Smooth muscle cell (in vitro differentiated cells): ENCODE measurements around the gene LATS2. TPM values are rescaled to one million over a fixed set of nuclear protein-coding genes. Genes with fewer than 3 reads are reported as not detected.

Source experiments
- DNase-seq: peaks from one replicate; lab custom pipeline; 2025; ENCODE audit not compliant: unreplicated experiment; lab: John Stamatoyannopoulos, UW
- H2AFZ ChIP-seq: fragments of 200-600 bp; sonication (generic); 2 replicates; pipeline ENCODE4 v1.6.0; 2016; ENCODE audit warnings: antibody characterized with exemption, low read depth, mild to moderate bottlenecking
- H3F3A ChIP-seq: fragments of 200-600 bp; sonication (generic); 2 replicates; pipeline ENCODE4 v1.6.0; 2017; ENCODE audit warnings: antibody characterized with exemption, low read depth
- H3K27ac ChIP-seq: fragments of 200-600 bp; sonication (generic); 2 replicates; pipeline ENCODE4 v1.5.1; 2016; ENCODE audit warnings: low read depth, mild to moderate bottlenecking
- H3K27me3 ChIP-seq: fragments of 200-600 bp; sonication (generic); 2 replicates; pipeline ENCODE4 v1.6.1; 2016; ENCODE audit warnings: low read depth, mild to moderate bottlenecking
- H3K36me3 ChIP-seq: fragments of 200-600 bp; sonication (generic); 2 replicates; pipeline ENCODE4 v1.5.1; 2016; ENCODE audit warnings: low read depth
- H3K4me1 ChIP-seq: fragments of 200-600 bp; sonication (generic); 2 replicates; pipeline ENCODE4 v1.5.1; 2016; ENCODE audit warnings: low read depth
- H3K4me2 ChIP-seq: fragments of 200-600 bp; sonication (generic); 2 replicates; pipeline ENCODE4 v1.6.0; 2016; ENCODE audit warnings: mild to moderate bottlenecking
- H3K4me3 ChIP-seq: fragments of 200-600 bp; sonication (generic); 2 replicates; pipeline ENCODE4 v1.5.1; 2016; ENCODE audit warnings: mild to moderate bottlenecking
- H3K79me2 ChIP-seq: fragments of 200-600 bp; sonication (generic); 2 replicates; pipeline ENCODE4 v1.6.0; 2016; ENCODE audit warnings: low read depth, mild to moderate bottlenecking
- H3K9ac ChIP-seq: fragments of 200-600 bp; sonication (generic); 2 replicates; pipeline ENCODE4 v1.6.0; 2016; ENCODE audit warnings: low read depth
- H3K9me3 ChIP-seq: fragments of 200-600 bp; sonication (generic); replicated peaks from 2 replicates; pipeline ENCODE4 v1.5.1; 2016; ENCODE audit warnings: low read depth
- H4K20me1 ChIP-seq: fragments of 200-600 bp; sonication (generic); 2 replicates; pipeline ENCODE4 v1.6.0; 2016; ENCODE audit warnings: low read depth
- CTCF ChIP-seq: fragments of 200-600 bp; sonication (generic); IDR thresholded peaks from 2 replicates; pipeline ENCODE4 v1.5.1; 2017; ENCODE audit warnings: borderline replicate concordance, mild to moderate bottlenecking, antibody characterized with exemption; ENCODE audit not compliant: insufficient read depth, poor library complexity, severe bottlenecking
- WGBS: methylation state at CpG from one replicate; pipeline ENCODE4 v1.1.7; 2016; ENCODE audit warnings: low lambda C conversion rate; 5-methylcytosine and 5-hydroxymethylcytosine counted together
- polyA plus RNA-seq: library from polyadenylated mRNA; unstranded; fragments of >200 nt; fragmentation: Nextera tagmentation; extraction: Ambion mirVana; gene quantifications from 2 replicates; pipeline ENCODE4 v1.2.1, GENCODE V29; 2016
- total RNA-seq: library from RNA; depleted of rRNA; stranded (reverse); fragments of >200 nt; gene quantifications from 2 replicates; pipeline ENCODE4 v1.2.3, GENCODE V29; 2014

Gene LATS2
- total and polyA plus RNA-seq, 2 experiments from 2014 or later: 6.9 to 20.8 TPM

GRCh38 chr13:21071015-21071414 lies 9.6 kb upstream of the LATS2 start:
- 43% methylated on average over 4 of the region's 4 CpGs for WGBS

GRCh38 chr13:21069561-21070004 lies 8.2 kb upstream of the LATS2 start:
- Histone ChIP-seq H3K27ac (peak overlapping the region; percentile 64), H3K27me3 (no peaks in the 10 kb centered on the region), H2AFZ (no peak overlapping the region), H3K79me2 (no peaks in the 10 kb centered on the region), H4K20me1 (no peaks in the 10 kb centered on the region), H3K4me2 (peak overlapping the region; percentile 30), H3K4me3 (no peak overlapping the region), H3K36me3 (no peaks in the 10 kb centered on the region), H3F3A (no peaks in the 10 kb centered on the region), H3K4me1 (no peaks in the 10 kb centered on the region), H3K9me3 (no peaks in the 10 kb centered on the region), H3K9ac (no peak overlapping the region)
- no peak for DNase-seq
- TF ChIP-seq CTCF: no peak
- WGBS: 2% methylated on average over 6 of the region's 6 CpGs

More at GRCh38 chr13:21071015-21071414, 9.6 kb upstream of the LATS2 start:
- H3K4me2 ChIP-seq: no peak overlapping the region
- no peak overlapping the region for H3K9ac ChIP-seq
- no peaks in the 10 kb centered on the region for H4K20me1 ChIP-seq
- no peak for TF ChIP-seq CTCF
- H2AFZ ChIP-seq: no peak overlapping the region
- DNase-seq: no peak
- H3K9me3 ChIP-seq: no peaks in the 10 kb centered on the region
- H3K27me3 ChIP-seq: no peaks in the 10 kb centered on the region
- no peaks in the 10 kb centered on the region for H3F3A ChIP-seq
- H3K4me1 ChIP-seq: no peaks in the 10 kb centered on the region
- no peaks in the 10 kb centered on the region for H3K36me3 ChIP-seq
- H3K27ac ChIP-seq: peak overlapping the region; percentile 29
- H3K79me2 ChIP-seq: no peaks in the 10 kb centered on the region
- no peak overlapping the region for H3K4me3 ChIP-seq

- DNase-seq: no peak
- Histone ChIP-seq H3K27ac (no peak overlapping the region), H3K4me3 (no peak overlapping the region), H3K27me3 (no peaks in the 10 kb centered on the region), H3K36me3 (no peaks in the 10 kb centered on the region), H3K4me2 (no peak overlapping the region), H3K79me2 (no peaks in the 10 kb centered on the region), H4K20me1 (no peaks in the 10 kb centered on the region), H3K9ac (no peak overlapping the region), H3F3A (no peaks in the 10 kb centered on the region), H3K9me3 (no peaks in the 10 kb centered on the region), H3K4me1 (no peaks in the 10 kb centered on the region), H2AFZ (no peak overlapping the region)
- 65% methylated on average over 4 of the region's 4 CpGs for WGBS
- no peak for TF ChIP-seq CTCF
Measured at GRCh38 chr13:21067848-21068247, 6.5 kb upstream of the LATS2 start.

GRCh38 chr13:21066946-21067345 lies 5.6 kb upstream of the LATS2 start:
- no peak for TF ChIP-seq CTCF
- Histone ChIP-seq H3K27ac (no peak overlapping the region), H3K79me2 (no peaks in the 10 kb centered on the region), H3K4me2 (no peak overlapping the region), H3K36me3 (no peaks in the 10 kb centered on the region), H3K9ac (no peak overlapping the region), H2AFZ (no peak overlapping the region), H3F3A (no peaks in the 10 kb centered on the region), H3K4me1 (no peaks in the 10 kb centered on the region), H3K4me3 (no peak overlapping the region), H4K20me1 (no peaks in the 10 kb centered on the region), H3K27me3 (no peaks in the 10 kb centered on the region), H3K9me3 (no peaks in the 10 kb centered on the region)
- no peak for DNase-seq
- WGBS: 99% methylated on average over 4 of the region's 4 CpGs
